AG09319 (cell line): ENCODE measurements around the gene RNF220.

Experiments used
- DNase-seq: peaks from one replicate; pipeline ENCODE4 v3.0.0-alpha.2; 2010; ENCODE audit warnings: low read depth; ENCODE audit errors: extremely low read depth
- CTCF ChIP-seq: IDR thresholded peaks from 2 replicates; pipeline ENCODE4 v1.5.1; 2011; ENCODE audit warnings: low read depth, mild to moderate bottlenecking, inconsistent platforms, low read length, moderate library complexity

Gene RNF220

GRCh38 chr1:44389437-44389836 is 15.6 kb upstream of the RNF220 start:
- no peak for DNase-seq
- no peak for TF ChIP-seq CTCF

GRCh38 chr1:44390277-44390676 is 14.8 kb upstream of the RNF220 start:
- peak; percentile 27 for DNase-seq

GRCh38 chr1:44401256-44402228 is 3.5 kb upstream of the RNF220 start:
- TF ChIP-seq CTCF, result no peak
- no peak for DNase-seq

More at GRCh38 chr1:44390277-44390676, 14.8 kb upstream of the RNF220 start:
- TF ChIP-seq CTCF, result no peak

GRCh38 chr1:44405798-44406736 is 1.0 kb downstream of the RNF220 start:
- no peak for TF ChIP-seq CTCF
- no peak for DNase-seq

GRCh38 chr1:44406737-44407429 is 1.8 kb downstream of the RNF220 start:
- TF ChIP-seq CTCF, result no peak
- no peak for DNase-seq

- no peak for TF ChIP-seq CTCF
- DNase-seq, result no peak
These were observed 2.6 kb downstream of the RNF220 start for GRCh38 chr1:44407430-44408211.
